Colonic mucosa (tissue), 4 donors: ENCODE measurements around the gene LRIT1. TPM values are rescaled to one million over a fixed set of nuclear protein-coding genes. Genes with fewer than 3 reads are reported as not detected.
A peak's percentile ranks its signal among the peaks of the same experiment; 100 is the strongest.

Experiments
- DNase-seq: peaks from one replicate; pipeline ENCODE4 v3.0.0-alpha.2; 2020
- H3K27ac ChIP-seq: fragments of 200-600 bp; one replicate; pipeline ENCODE4 v1.8.0; 2021
- H3K27me3 ChIP-seq: fragments of 200-600 bp; one replicate; pipeline ENCODE4 v1.8.0; 2021
- H3K36me3 ChIP-seq: fragments of 200-600 bp; one replicate; pipeline ENCODE4 v1.8.0; 2021
- H3K4me1 ChIP-seq: fragments of 200-600 bp; one replicate; pipeline ENCODE4 v1.8.0; 2021; ENCODE audit warnings: mild to moderate bottlenecking
- H3K4me3 ChIP-seq: fragments of 200-600 bp; one replicate; pipeline ENCODE4 v1.8.0; 2021
- H3K9ac ChIP-seq, 2 donors: one replicate each; pipeline ENCODE4 v1.7.0; 2013; ENCODE audit warnings: control low read depth in 2 of 2, low read depth in 2 of 2, low read length in 2 of 2
- H3K9me3 ChIP-seq: fragments of 200-600 bp; one replicate; pipeline ENCODE4 v1.8.0; 2021
- intact Hi-C: fragments of 100-400 bp; cut with DNase I; formaldehyde crosslinking; loops from one replicate; pipeline ENCODE4 v1.14.1; 2022
- total RNA-seq, 2 donors: library from RNA; stranded (reverse); fragmentation: NEBNext Ultra II Directional in 1 of 2; extraction: Animal tissue kit (Norgen Biotek cat#: 25700) in 1 of 2; gene quantifications; one replicate each; pipeline ENCODE4 v1.2.1, GENCODE V29; 2021
- TF ChIP-seq, protein P1 (sequence below): fragments of 200-600 bp; IDR thresholded peaks from one replicate; pipeline ENCODE4 v1.8.0; 2022; ENCODE audit warnings: antibody characterized with exemption, mild to moderate bottlenecking
- donor health status: healthy.
- donor health status: DM: no; HTN: no; CAD: no.
- donor health status: DM: no; HTN: no; CAD: no.

Gene LRIT1
- total RNA-seq, 2 donors from 2014 or later = not detected

DNA sequence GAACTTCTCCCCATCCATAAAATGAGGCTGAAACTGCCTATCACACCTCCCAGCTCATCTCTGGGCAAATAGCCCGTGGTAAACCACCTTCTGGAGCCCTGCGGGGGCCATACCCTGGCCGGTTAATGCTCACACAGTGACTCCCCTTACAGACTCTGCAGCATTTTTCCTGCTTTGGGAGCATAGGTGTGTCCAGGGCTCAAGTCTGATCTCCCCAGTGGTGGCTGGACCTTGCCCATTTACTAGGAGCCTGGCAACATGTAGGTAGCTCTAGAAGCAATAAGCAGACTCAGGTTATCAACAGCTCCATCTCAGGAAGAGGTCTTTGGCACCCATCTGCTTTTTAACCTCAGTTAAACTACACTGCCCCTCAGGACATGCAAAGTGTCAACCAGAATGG lies 52.5 kb downstream of the LRIT1 start:
- Histone ChIP-seq H3K9ac (no peak overlapping the region), H3K36me3 (no peaks in the 10 kb centered on the region), H3K4me3 (no peak overlapping the region), H3K27ac (peak overlapping the region; percentile 59), H3K9me3 (no peaks in the 10 kb centered on the region), H3K4me1 (peaks cover 4% of the 10 kb centered on the region), H3K27me3 (no peaks in the 10 kb centered on the region)
- intact Hi-C loops = no loop called here
- TF ChIP-seq, protein P1, sequence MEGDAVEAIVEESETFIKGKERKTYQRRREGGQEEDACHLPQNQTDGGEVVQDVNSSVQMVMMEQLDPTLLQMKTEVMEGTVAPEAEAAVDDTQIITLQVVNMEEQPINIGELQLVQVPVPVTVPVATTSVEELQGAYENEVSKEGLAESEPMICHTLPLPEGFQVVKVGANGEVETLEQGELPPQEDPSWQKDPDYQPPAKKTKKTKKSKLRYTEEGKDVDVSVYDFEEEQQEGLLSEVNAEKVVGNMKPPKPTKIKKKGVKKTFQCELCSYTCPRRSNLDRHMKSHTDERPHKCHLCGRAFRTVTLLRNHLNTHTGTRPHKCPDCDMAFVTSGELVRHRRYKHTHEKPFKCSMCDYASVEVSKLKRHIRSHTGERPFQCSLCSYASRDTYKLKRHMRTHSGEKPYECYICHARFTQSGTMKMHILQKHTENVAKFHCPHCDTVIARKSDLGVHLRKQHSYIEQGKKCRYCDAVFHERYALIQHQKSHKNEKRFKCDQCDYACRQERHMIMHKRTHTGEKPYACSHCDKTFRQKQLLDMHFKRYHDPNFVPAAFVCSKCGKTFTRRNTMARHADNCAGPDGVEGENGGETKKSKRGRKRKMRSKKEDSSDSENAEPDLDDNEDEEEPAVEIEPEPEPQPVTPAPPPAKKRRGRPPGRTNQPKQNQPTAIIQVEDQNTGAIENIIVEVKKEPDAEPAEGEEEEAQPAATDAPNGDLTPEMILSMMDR = no peak
- peak; percentile 60 for DNase-seq

DNA sequence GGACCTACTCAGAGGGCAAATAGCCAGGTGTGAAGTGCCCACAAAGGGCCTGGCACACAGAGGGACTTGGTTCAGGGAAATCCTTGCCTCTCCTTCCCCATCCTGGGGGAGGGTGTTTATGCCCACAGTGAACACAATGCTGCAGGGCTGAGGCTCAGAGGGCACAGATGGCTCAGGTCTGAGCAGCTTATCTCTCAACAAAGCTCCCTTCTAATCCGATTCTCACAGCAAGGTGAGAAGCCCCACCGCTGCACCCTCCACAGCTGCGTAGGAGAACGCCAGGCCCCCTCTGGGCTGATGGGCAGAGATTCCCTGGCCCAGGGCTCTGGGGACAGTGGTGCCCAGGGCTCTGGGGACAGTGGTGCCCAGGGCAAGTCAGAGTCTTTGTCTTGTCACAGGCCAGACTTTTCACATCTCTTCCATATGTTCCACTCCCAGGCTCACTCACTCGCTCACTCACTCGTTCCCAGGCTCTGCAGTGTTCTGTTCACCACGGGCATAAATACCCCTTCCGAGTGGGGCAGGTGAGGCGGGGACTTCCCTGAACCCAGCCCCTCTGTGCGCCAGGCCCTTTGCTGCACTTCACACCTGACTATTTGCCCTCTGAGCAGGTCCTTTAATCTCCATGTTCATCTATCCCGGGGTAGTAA lies 55.7 kb downstream of the LRIT1 start:
- no peaks in the 10 kb centered on the region for H3K27me3 ChIP-seq
- intact Hi-C loops = no loop called here

DNA sequence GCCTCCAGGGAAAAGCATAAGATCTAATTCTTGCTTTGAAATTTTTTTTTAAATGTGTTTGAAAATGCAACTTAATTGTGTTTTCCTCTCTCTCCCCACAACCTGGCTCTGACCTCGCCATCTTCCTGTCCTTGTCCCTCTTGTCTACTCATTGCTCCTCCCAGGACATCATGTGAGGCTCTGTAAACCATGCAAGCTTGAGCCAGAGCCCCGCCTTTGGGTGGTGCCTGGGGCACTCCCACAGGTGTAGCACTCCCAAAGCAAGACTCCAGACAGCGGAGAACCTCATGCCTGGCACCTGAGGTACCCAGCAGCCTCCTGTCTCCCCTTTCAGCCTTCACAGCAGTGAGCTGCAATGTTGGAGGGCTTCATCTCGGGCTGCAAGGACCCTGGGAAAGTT lies 56.8 kb downstream of the LRIT1 start:
- DNase-seq = peak; percentile 89
- Histone ChIP-seq H3K27ac (peak overlapping the region; percentile 20), H3K36me3 (no peaks in the 10 kb centered on the region), H3K9ac (peak overlapping the region in 1 of 2 donors; percentile 28), H3K4me1 (peaks cover 4% of the 10 kb centered on the region), H3K27me3 (no peaks in the 10 kb centered on the region), H3K9me3 (no peaks in the 10 kb centered on the region), H3K4me3 (no peak overlapping the region)
- TF ChIP-seq, protein P1 = no peak
- intact Hi-C loops = no loop called here

More for the DNA sequence above, 55.7 kb downstream of the LRIT1 start:
- Histone ChIP-seq H3K36me3 (no peaks in the 10 kb centered on the region), H3K4me1 (peaks cover 4% of the 10 kb centered on the region), H3K9ac (no peak overlapping the region), H3K27ac (no peak overlapping the region), H3K9me3 (no peaks in the 10 kb centered on the region), H3K4me3 (no peak overlapping the region)
- DNase-seq = no peak
- TF ChIP-seq, protein P1 = no peak

DNA sequence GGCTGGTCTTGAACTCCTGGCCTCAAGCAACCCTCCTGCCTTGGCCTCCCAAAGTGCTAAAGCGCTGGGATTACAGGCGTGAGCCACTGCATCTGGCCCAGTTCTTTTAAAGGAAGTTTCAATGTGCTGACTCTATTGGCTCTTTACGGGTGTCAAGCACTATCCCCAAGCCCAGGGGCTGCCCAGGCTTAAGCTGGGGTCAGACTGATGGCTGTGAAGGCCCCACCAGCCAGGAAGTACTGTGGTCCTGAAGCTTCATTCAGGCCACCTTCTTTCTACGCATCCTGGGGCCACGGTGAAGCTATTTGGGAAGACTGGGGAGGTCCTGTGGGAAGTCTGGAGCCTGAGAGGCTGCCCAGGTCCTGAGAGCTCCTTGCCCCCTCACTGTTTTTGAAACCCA lies 59.7 kb downstream of the LRIT1 start:
- Histone ChIP-seq H3K4me3 (no peak overlapping the region), H3K9ac (no peak overlapping the region), H3K36me3 (no peaks in the 10 kb centered on the region), H3K4me1 (peaks cover 7% of the 10 kb centered on the region), H3K27me3 (no peaks in the 10 kb centered on the region), H3K27ac (no peak overlapping the region), H3K9me3 (no peaks in the 10 kb centered on the region)
- intact Hi-C loops = no loop called here
- no peak for DNase-seq
- TF ChIP-seq, protein P1 = no peak

Other genes starting within 250 kb of the LRIT1 start
- 100 to 1,000 TPM; 284 to 404 TPM for gene GHITM, start 102.0 kb downstream of the LRIT1 start, total RNA-seq
- 100 to 1,000 TPM; 515 to 560 TPM for gene GPR15LG, start 67.7 kb downstream of the LRIT1 start, total RNA-seq
- gene CDHR1, start 47.0 kb downstream of the LRIT1 start, total RNA-seq = 100 to 1,000 TPM in 1 of 2 donors, 10 to 100 TPM in 1; 99.3 to 105 TPM
- gene LRIT2, start 16.0 kb downstream of the LRIT1 start, total RNA-seq = not detected
- not detected for gene RGR, start 3.5 kb upstream of the LRIT1 start, total RNA-seq
- gene CCSER2, start 87.0 kb upstream of the LRIT1 start, total RNA-seq = 10 to 100 TPM; 33.7 to 64.5 TPM